ENCODE data around the gene NRXN3.

NRXN3 gene

DNA sequence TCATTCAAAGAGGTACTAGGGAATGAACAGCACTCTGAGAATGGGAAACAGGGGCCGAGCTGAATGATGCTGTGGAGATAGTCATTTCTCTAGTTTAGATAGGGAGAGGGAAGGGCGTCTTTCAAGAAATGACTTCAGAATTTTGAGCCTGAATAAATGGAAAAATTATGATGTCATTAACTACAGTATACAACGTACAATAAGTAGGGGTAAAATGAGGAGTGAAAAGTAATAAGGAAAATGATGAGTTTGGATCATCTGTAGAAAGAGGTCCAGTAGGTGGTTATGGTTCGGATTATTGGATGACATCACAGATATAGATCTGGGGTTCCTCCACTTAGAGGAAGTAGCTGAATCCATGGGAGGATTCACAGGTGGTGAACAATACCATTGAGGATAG, 1081.1 kb downstream of the NRXN3 start:
- H3K4me3 ChIP-seq (replicated peaks; ENCODE audit: low read depth, low read length) = no peak overlapping the region
- DNase-seq (ENCODE audit: extremely low read depth, low read depth) = no peak
- TF ChIP-seq, protein P1, sequence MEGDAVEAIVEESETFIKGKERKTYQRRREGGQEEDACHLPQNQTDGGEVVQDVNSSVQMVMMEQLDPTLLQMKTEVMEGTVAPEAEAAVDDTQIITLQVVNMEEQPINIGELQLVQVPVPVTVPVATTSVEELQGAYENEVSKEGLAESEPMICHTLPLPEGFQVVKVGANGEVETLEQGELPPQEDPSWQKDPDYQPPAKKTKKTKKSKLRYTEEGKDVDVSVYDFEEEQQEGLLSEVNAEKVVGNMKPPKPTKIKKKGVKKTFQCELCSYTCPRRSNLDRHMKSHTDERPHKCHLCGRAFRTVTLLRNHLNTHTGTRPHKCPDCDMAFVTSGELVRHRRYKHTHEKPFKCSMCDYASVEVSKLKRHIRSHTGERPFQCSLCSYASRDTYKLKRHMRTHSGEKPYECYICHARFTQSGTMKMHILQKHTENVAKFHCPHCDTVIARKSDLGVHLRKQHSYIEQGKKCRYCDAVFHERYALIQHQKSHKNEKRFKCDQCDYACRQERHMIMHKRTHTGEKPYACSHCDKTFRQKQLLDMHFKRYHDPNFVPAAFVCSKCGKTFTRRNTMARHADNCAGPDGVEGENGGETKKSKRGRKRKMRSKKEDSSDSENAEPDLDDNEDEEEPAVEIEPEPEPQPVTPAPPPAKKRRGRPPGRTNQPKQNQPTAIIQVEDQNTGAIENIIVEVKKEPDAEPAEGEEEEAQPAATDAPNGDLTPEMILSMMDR (IDR thresholded peaks at IDR 0.05; ENCODE audit: low read depth, low read length, missing control alignments) = no peak

DNA sequence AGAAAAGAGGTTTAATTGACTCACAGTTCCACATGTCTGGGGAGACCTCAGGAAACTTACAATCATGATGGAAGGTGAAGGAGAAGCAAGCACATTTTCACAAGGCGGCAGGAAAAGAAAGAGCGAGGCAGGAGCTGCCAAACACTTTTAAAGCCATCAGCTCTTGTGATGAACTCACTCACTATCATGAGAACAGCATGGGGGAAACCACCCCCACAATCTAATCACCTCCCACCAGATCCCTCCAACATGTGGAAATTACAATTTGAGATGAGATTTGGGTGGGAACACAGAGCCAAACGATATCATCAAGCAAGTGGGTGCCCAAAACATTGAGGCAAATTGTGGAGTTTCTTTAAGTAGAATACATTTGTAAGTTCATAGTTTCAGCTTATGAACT, 1083.4 kb downstream of the NRXN3 start:
- DNase-seq (ENCODE audit: extremely low read depth, low read depth) = no peak
- TF ChIP-seq, protein P1 (IDR thresholded peaks at IDR 0.05; ENCODE audit: low read depth, low read length, missing control alignments) = no peak

DNA sequence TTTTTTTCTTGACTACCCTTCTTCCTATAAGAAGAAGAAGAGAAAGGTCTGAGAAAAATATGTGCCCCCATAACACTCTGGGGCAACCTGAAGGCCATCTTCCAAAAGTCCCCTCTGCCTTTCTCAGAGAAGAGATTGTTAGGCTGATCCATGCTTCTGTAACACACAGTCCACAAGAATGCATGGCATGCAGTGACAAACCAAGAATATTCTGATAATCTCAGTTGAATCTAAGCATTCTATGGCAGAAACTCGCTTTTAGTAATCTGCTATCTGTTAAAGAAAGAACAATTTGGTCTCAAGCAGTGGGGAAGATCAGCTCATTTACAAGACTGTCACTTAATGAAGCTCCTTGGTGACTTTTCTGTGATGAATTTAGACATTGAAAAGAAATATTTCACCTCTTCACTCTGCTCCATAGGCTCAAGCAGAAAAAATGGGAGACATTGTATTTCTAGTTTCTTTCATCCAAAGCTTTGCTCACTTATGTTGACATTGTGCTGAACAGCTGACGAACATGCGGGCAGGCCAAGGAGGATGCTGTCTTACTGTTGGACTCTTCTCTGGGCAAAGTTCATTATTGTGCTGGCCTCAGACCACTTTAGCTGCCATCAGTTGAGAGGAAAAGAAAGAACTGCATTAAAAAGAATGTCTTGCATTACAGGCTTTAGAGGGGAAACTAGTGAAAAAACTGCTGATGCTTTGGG, 1084.0 kb downstream of the NRXN3 start:
- DNase-seq (ENCODE audit: extremely low read depth, low read depth) = no peak
- no peak overlapping the region for H3K4me3 ChIP-seq (replicated peaks; ENCODE audit: low read depth, low read length)
- TF ChIP-seq, protein P1 (IDR thresholded peaks at IDR 0.05; ENCODE audit: low read depth, low read length, missing control alignments) = no peak

More for the DNA sequence above, 1083.4 kb downstream of the NRXN3 start:
- no peak overlapping the region for H3K4me3 ChIP-seq (replicated peaks; ENCODE audit: low read depth, low read length)

DNA sequence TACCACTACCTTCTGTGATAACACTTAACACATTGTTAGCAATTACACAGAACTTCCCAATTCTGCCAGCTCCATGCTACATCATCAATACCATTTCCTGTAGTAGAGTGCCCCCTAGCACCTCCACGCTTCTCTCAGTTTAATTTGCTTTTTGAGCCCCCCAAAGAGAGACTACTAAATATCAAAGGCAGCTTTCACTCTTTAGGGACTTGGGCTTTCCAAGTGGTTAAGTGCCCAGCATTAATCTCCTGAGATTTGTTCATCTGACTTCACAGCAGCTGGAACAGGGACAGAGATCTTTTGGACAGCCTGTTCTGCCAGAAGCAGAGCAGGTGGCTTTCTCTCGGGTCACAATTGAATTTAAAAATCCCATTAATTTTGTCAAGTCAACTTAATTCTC, 1086.2 kb downstream of the NRXN3 start:
- no peak for DNase-seq (ENCODE audit: extremely low read depth, low read depth)

DNA sequence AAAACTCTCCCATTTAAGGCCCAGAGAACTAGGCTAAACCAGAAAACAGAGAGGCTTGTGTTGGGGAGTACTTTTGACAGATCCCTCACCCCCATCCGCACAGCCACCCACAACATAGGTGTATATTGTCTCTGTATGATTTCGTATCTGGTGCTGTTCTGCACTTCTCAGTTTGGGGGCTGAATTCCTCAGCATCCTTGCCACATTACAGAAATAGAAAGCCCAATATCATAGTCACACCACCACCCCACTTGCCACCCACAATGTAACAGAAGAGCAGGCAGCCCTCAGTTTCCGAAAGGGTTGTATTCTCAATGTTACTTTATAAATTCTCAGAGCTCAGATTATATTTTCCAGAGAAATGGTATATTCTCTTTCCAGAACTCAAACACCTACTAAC, 1090.2 kb downstream of the NRXN3 start:
- TF ChIP-seq, protein P1 (IDR thresholded peaks at IDR 0.05; ENCODE audit: low read depth, low read length, missing control alignments) = no peak
- no peak overlapping the region for H3K4me3 ChIP-seq (replicated peaks; ENCODE audit: low read depth, low read length)
- no peak for DNase-seq (ENCODE audit: extremely low read depth, low read depth)

More for the DNA sequence above, 1086.2 kb downstream of the NRXN3 start:
- TF ChIP-seq, protein P1 (IDR thresholded peaks at IDR 0.05; ENCODE audit: low read depth, low read length, missing control alignments) = no peak
- no peak overlapping the region for H3K4me3 ChIP-seq (replicated peaks; ENCODE audit: low read depth, low read length)

DNA sequence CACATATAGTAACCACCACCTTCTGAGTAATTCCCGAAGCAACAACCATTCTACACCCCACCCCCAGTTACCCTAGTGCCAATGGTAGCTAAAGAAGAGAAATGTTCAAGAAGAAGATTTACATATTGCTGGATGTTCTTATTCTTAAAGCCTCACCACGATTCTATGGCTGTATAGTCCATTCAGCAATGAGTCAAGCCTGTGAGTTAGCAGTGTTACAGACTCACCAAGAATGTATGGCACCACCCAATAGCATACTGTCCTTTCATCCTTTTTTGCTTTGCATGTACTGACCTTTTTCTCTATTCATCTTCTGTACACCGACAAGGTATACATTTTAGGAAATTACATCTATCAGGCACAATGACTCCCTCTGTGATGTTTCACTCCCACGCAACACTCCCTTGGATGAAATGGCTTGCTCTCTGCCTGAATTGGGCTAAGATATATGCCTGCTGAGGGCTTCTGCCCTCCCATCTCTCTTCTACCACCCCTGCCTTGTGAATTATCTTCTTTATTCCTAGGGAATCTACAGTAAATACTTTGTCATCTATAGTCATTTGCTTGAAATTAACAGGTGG, 1095.3 kb downstream of the NRXN3 start:
- H3K4me3 ChIP-seq (replicated peaks; ENCODE audit: low read depth, low read length) = no peak overlapping the region
- no peak for DNase-seq (ENCODE audit: extremely low read depth, low read depth)
- TF ChIP-seq, protein P1 (IDR thresholded peaks at IDR 0.05; ENCODE audit: low read depth, low read length, missing control alignments) = no peak

All from HFF-Myc (cell line).